Measurements from ENCODE around the gene SSNA1. TPM values are rescaled to one million over a fixed set of nuclear protein-coding genes. Genes with fewer than 3 reads are reported as not detected.

SSNA1 gene
- total and polyA plus RNA-seq, 9 donors = 1.6 to 60.7 (median 44.5) TPM

DNA sequence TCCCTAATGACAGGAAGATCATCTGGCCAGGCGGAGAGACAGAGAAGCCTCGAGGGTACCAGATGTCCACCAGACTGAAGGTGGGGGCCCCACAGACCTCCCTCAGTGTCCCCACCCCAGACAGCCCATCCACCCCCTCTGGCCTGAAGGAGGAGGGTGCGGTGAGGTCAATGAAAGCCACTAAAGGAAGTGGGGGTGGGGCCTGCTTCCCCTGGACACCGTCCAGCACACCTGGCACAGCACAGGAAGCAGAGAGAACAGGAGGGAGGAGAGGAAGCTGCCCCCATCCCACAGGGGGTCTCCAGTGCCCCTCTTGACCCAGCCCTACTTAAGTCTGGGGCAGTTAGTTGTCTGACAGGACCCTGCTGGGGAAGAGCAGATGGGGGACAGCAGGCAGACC lies 29.9 kb upstream of the SSNA1 start:
- DNase-seq = no peak

DNA sequence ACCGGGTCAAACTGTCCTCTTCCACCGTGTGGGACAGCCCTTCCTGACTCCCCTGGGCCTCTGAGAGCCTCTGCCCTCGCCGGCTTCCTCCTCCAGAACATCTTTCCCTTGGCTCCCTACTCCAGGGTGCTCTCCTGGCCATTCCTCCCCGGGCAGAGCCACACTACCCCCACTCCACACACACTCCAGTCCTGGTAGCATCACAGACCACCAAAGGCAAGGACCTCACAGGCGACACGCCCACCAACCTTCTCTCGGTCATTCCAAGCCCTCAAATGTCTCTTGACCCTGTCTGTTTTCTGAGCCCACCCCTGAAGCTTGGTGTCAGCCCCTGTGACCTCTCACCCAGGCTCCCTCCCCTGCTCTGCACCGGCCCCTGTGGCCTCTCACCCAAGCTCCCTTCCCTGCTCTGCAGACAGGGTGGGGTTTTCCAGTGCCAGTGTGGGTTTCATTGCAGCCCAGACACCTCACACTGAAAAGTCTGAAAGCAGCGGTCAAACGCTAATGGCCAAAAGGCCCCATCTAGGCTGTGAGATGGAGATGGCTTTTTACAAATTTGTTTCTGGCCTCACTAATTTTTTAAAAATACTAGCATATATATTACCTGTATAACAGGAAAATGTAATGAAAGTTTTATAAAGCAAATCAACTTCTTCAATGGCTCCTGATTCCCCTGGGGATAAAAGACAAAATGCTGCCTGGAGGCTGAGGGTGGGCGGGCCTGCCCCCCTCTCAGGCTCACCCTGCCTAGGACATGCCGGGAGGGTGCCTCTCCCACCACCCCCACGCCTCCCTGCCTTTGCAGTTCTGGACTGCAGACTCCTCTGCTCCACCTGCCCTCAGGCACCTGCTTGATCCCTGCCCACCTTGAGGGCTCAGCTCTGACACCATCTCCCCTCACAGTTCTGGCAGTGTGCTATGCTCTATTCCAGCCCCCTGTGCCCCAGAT lies 29.1 kb upstream of the SSNA1 start:
- DNase-seq = no peak
- peaks cover 6% of the 10 kb centered on the region for H3K27me3 ChIP-seq
- 24 to 42% (median 28%) methylated on average over 14 of the region's 14 CpGs for WGBS, 3 donors
- peaks cover 6% of the 10 kb centered on the region for H3K4me1 ChIP-seq (ENCODE audit: insufficient read depth)
- no peaks in the 10 kb centered on the region for H3K9me3 ChIP-seq
- TF ChIP-seq EP300 (IDR thresholded peaks at IDR 0.05) = no peak
- TF ChIP-seq POLR2A (IDR thresholded peaks at IDR 0.05) = no peak
- TF ChIP-seq, protein P1, sequence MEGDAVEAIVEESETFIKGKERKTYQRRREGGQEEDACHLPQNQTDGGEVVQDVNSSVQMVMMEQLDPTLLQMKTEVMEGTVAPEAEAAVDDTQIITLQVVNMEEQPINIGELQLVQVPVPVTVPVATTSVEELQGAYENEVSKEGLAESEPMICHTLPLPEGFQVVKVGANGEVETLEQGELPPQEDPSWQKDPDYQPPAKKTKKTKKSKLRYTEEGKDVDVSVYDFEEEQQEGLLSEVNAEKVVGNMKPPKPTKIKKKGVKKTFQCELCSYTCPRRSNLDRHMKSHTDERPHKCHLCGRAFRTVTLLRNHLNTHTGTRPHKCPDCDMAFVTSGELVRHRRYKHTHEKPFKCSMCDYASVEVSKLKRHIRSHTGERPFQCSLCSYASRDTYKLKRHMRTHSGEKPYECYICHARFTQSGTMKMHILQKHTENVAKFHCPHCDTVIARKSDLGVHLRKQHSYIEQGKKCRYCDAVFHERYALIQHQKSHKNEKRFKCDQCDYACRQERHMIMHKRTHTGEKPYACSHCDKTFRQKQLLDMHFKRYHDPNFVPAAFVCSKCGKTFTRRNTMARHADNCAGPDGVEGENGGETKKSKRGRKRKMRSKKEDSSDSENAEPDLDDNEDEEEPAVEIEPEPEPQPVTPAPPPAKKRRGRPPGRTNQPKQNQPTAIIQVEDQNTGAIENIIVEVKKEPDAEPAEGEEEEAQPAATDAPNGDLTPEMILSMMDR (IDR thresholded peaks at IDR 0.05) = no peak
- H3K27ac ChIP-seq = no peak overlapping the region
- H3K36me3 ChIP-seq = no peaks in the 10 kb centered on the region
- intact Hi-C loops (cut with DNase I) = no loop called here
- H3K4me3 ChIP-seq = no peak overlapping the region

More for the DNA sequence above, 29.9 kb upstream of the SSNA1 start:
- Histone ChIP-seq H3K4me3 (no peak overlapping the region), H3K27ac (no peak overlapping the region), H3K4me1 (ENCODE audit: insufficient read depth) (peaks cover 6% of the 10 kb centered on the region), H3K27me3 (no peaks in the 10 kb centered on the region), H3K36me3 (no peaks in the 10 kb centered on the region), H3K9me3 (no peaks in the 10 kb centered on the region)
- TF ChIP-seq EP300 (IDR thresholded peaks at IDR 0.05) = no peak
- TF ChIP-seq POLR2A (IDR thresholded peaks at IDR 0.05) = no peak
- TF ChIP-seq, protein P1 (IDR thresholded peaks at IDR 0.05) = no peak
- intact Hi-C loops (cut with DNase I) = no loop called here
- 24 to 37% (median 30%) methylated on average over 4 of the region's 4 CpGs for WGBS, 3 donors

DNA sequence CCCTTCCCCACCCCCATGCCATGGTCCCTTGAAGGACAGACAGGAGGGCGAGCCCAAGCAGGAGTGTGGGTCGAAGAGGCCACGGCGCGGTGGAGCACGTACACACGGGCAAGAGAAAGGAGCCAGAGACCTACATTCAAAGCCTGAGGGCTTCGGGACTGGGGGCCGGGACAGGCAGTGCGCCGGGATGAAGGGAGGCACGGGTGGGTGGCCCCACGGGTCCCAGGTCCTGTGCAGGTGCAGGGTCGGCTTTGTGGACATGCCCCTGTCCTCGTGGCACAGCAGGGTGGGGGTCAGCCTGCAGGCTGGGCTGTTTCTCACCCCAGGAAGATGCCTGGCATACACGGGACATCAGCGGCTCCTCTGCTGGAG lies 28.4 kb upstream of the SSNA1 start:
- no peak overlapping the region for H3K4me3 ChIP-seq
- no peak for DNase-seq
- H3K36me3 ChIP-seq = no peaks in the 10 kb centered on the region
- 49 to 65% (median 53%) methylated on average over 17 of the region's 17 CpGs for WGBS, 3 donors
- H3K4me1 ChIP-seq (ENCODE audit: insufficient read depth) = peaks cover 6% of the 10 kb centered on the region
- H3K9me3 ChIP-seq = no peaks in the 10 kb centered on the region
- TF ChIP-seq EP300 (IDR thresholded peaks at IDR 0.05) = no peak
- no peak for TF ChIP-seq POLR2A (IDR thresholded peaks at IDR 0.05)
- TF ChIP-seq, protein P1 (IDR thresholded peaks at IDR 0.05) = no peak
- peaks cover 8% of the 10 kb centered on the region for H3K27me3 ChIP-seq
- no peak overlapping the region for H3K27ac ChIP-seq
- intact Hi-C loops (cut with DNase I) = no loop called here

DNA sequence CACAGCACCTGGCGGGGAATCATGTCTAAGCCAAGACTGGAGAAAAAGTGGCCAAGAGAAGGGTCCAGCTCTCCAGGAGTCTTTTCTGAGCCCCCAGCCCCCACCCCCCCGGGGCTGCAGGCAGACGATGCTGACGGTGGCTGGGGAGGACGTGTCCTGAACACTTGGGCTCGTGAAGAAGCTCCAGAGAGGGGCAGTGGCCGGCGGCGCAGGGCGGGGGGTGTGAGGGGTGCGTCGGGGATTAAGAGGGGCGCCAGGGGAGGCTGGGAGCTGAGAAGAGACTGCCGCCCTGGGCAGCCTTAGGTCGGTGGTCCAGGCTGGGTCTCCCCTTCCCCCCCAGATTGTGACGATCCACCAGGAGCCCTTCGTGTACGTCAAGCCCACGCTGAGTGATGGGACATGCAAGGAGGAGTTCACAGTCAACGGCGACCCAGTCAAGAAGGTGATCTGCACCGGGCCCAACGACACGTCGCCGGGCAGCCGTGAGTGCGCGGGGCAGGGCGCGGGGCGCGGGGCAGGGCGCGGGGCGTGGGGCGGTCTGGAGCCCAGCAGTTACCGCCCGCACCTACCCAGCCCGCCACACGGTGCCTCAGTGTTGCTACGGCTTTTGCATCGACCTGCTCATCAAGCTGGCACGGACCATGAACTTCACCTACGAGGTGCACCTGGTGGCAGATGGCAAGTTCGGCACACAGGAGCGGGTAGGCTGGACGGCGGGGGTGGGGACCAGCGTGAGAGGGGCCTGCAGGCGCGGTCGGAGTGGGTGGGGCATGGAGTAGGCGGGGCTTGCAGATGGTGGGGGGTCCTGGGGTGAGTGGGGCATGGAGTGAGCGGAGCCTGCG lies 27.5 kb upstream of the SSNA1 start:
- Histone ChIP-seq H3K4me1 (ENCODE audit: insufficient read depth) (peaks cover 6% of the 10 kb centered on the region), H3K9me3 (no peaks in the 10 kb centered on the region), H3K27ac (no peak overlapping the region), H3K27me3 (peaks cover 13% of the 10 kb centered on the region), H3K4me3 (no peak overlapping the region), H3K36me3 (no peaks in the 10 kb centered on the region)
- 21 to 33% (median 29%) methylated on average over 39 to 56 of the region's 56 CpGs for WGBS, 3 donors
- no peak for DNase-seq
- intact Hi-C loops (cut with DNase I) = no loop called here
- no peak for TF ChIP-seq POLR2A (IDR thresholded peaks at IDR 0.05)
- no peak for TF ChIP-seq EP300 (IDR thresholded peaks at IDR 0.05)
- TF ChIP-seq, protein P1 (IDR thresholded peaks at IDR 0.05) = no peak

Measured in ovary (tissue), 9 donors.